ENCODE results near the gene IGFL3. TPM values are rescaled to one million over a fixed set of nuclear protein-coding genes. Genes with fewer than 3 reads are reported as not detected.
"Not testable (repeated sequence)": the region's sequence is repeated elsewhere in the genome, so short reads cannot be mapped to it uniquely, and the experiment has no call there.

The IGFL3 gene
- not detected for polyA plus RNA-seq (ENCODE audit: insufficient read length in 10 of 10)
- long read RNA-seq, donor 1 = 0 reads
- long read RNA-seq, donor 2 = 0 reads
- long read RNA-seq, donor 3 = 0 reads
- long read RNA-seq, donor 4 = 0 reads
- long read RNA-seq, donor 5 = 0 reads
- long read RNA-seq, donor 6 = 0 reads
- long read RNA-seq, donor 7 = 0 reads
- long read RNA-seq, donor 8 = 0 reads
- long read RNA-seq, donor 9 = 0 reads

- no peak for DNase-seq
Measured at GRCh38 chr19:46124638-46125115, at the start of gene IGFL3. TSS of gene IGFL3 (minus strand) at chr19:46124688. CDS start at chr19:46124649, 39 bp downstream.

GRCh38 chr19:46173886-46174480 lies 49.5 kb upstream of the IGFL3 start:
- no peak for DNase-seq

DNA sequence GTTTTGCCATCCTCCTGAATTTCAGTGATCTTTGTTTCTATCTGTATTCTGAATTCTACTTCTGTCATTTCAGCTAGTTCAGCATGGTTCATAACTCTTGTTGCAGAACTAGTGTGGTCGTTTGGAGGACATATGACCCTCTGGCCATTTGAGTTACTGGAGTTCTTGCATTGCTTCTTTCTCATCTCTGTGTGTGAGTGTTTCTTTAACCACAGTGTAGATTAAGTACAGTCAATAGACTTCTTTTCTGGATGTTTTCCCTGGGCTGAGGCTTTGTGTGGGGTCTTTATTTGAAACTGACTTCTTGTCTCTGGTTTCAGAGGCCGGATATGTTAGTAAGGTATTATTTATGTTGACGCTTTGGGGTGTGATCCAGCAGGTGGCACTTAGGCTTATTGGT lies 38.2 kb upstream of the IGFL3 start:
- DNase-seq = no peak

- DNase-seq = not testable (repeated sequence)
Measured at GRCh38 chr19:46161642-46162257, 37.3 kb upstream of the IGFL3 start.

DNA sequence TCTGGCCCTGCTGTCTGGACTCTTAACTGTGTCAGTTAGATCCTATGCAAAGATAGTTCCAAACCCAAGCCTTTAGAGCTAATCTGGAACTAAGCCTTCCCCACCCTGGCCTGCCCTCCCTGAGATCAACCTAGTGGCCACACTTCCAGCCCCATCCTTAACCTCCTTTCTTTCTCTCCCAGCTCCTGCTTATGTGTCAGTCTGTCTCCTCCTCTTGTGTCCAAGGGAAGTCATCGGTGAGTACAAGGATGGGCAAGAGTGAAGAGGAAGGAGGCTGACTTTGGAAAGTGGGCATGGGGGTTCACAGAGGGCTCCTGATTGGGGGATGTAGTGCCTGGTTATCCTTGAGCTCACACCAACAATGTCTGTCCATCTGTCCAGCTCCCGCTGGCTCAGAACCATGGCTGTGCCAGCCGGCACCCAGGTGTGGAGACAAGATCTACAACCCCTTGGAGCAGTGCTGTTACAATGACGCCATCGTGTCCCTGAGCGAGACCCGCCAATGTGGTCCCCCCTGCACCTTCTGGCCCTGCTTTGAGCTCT lies 35.8 kb upstream of the IGFL3 start:
- no peak for DNase-seq

GRCh38 chr19:46159418-46160232 lies 35.1 kb upstream of the IGFL3 start:
- no peak for DNase-seq

- DNase-seq = no peak
Measured at GRCh38 chr19:46155237-46155636, 30.7 kb upstream of the IGFL3 start.

DNA sequence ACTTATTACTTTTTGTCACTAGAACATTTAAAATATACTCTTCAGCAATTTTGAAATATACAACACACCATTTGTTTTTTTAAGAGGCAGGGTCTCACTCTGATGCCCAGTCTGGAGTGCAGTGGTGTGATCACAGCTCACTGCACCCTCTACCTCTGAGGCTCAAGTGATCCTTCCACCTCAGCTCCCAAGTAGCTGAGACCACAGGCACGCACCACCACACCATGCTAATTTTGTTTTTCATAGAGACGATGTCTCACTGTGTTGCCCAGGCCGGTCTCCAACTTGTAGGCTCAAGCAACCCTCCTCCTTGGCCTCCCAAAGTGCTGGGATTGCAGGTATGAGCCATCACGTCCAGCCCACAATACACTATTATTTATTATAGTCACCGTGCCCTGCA lies 26.1 kb upstream of the IGFL3 start:
- DNase-seq = no peak

- no peak for DNase-seq
Measured at GRCh38 chr19:46147791-46148288, 23.4 kb upstream of the IGFL3 start, which contains the start of gene IGFL2. TSS of gene IGFL2 (plus strand) at chr19:46148238. CDS start at chr19:46148279, 41 bp downstream.

GRCh38 chr19:46147166-46147740 lies 22.8 kb upstream of the IGFL3 start:
- DNase-seq = no peak

- DNase-seq = no peak
Measured at GRCh38 chr19:46144756-46145155, 20.3 kb upstream of the IGFL3 start.

DNA sequence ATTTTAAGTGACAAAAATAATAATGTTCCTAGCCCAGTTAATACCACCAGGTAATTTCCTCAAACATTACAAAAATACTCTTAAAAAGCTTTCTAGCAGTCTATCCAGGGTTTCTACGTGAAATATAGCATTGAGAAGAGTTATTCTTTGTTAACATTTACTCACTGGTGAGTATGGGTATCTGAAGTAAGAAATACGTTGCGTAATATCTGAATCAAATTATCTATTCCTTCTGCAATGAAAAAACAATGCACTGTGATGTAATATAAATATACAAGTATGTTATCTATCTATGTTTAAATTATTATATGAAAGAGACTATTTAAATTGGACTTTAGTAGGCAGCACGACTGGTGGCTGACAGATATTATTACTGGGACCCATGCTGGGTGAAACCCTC lies 17.8 kb upstream of the IGFL3 start:
- no peak for DNase-seq

- DNase-seq = no peak
Measured at GRCh38 chr19:46141421-46141820, 16.9 kb upstream of the IGFL3 start.

DNA sequence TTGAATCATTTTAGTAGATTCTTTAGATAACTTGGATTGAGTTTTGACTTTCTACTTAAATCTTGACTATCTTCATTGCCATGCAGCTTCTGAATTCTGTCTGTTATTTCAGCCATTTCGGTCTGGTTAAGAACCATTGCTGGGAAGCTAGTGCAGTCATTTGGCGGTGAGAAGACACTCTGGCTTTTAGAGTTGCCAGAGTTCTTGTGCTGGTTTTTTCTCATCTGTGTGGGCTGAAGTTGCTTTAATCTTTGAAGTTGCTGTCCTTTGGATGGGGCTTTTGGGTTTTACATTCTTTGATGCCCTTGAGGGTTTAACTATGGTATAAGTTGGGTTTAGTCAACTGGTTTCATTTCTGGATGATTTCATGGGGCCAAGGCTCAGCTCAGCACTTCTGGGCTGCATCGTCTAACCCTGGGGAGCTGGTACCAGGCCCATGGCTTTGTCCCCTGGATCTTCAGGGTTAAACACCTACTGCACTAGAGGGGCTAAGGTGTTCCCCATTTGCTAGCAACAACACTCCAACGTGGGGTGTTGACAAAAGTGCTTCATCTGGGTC lies 13.5 kb upstream of the IGFL3 start:
- no peak for DNase-seq

DNA sequence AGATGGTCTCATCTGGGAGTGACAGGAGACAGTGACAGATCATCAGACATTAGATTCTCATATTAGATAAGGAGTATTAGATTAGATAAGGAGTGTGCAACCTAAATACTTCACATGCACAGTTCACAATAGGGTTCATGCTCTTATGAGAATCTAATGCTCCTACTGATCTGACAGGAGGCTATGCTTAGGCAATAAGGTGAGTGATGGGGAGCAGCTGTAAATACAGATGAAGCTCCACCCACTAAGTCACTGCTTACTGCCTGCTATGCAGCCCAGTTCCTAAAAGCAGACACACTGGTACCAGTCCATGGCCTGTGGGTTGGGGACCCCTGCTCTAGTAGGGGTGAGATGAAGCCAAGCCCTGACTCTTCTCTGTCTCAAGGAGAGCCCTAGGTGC lies 10.0 kb upstream of the IGFL3 start:
- peak in 1 of 3 donors; percentile 17 for DNase-seq

- peak in 1 of 3 donors; percentile 5 for DNase-seq
Measured at GRCh38 chr19:46133777-46134241, 9.3 kb upstream of the IGFL3 start.

DNA sequence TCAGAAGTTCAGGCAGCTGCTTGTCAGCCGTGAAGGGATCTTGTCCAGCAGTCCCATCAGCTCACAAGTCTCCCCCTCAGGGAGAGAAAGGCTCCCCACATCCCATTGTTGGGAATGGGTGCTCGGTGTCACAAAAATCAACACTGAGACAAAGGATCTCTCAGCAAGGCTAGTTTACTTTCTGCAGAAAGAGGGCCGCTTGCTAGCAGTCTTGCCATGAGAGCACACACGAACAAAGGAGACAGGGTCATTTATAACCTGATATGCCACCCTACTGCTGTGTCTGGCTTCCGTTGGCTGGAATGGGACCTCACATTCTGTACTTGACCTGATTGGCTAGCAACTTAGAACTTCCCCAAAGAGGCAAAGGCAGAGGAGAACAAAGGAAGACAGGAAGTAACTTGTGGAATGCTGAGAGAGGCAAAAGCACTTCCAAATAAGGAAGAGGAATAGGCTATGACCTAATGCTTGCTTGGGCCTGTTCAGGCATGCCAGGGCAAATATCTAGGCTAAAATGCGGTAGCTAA lies 8.7 kb upstream of the IGFL3 start:
- peak; percentile 18 to 92 (median 49) for DNase-seq

- DNase-seq = no peak
Measured at GRCh38 chr19:46132508-46133100, 8.1 kb upstream of the IGFL3 start.

GRCh38 chr19:46131485-46132143 lies 7.1 kb upstream of the IGFL3 start:
- no peak for DNase-seq

Measured in muscle of back (tissue), 13 donors.